Neutrophil (primary cell): ENCODE data around the gene KLHL18.
A peak's percentile ranks its signal among the peaks of the same experiment; 100 is the strongest.

Source experiments
- H3K27ac ChIP-seq: fragments of 200-600 bp; sonication (generic); 2 replicates; pipeline ENCODE4 v1.5.1; 2016; ENCODE audit warnings: mild to moderate bottlenecking, moderate library complexity
- H3K27me3 ChIP-seq: fragments of 200-600 bp; sonication (generic); 2 replicates; pipeline ENCODE4 v1.6.0; 2016; ENCODE audit warnings: mild to moderate bottlenecking
- H3K36me3 ChIP-seq: fragments of 200-600 bp; sonication (generic); 2 replicates; pipeline ENCODE4 v1.5.1; 2017
- H3K4me1 ChIP-seq, 2 experiments: fragments of 200-600 bp in 1 of 2; sonication (generic) in 1 of 2; 1 replicate in 1 of 2; 2 replicates in 1 of 2; pipeline versions ENCODE4 v1.5.1 to v1.6.1; 2013 to 2016; ENCODE audit warnings: low read depth in 1 of 2, low read length in 1 of 2, mild to moderate bottlenecking in 1 of 2, moderate library complexity in 1 of 2; ENCODE audit not compliant: control insufficient read depth in 1 of 2, insufficient read depth in 1 of 2
- H3K4me3 ChIP-seq, 2 experiments: fragments of 200-600 bp in 1 of 2; sonication (generic) in 1 of 2; 1 replicate in 1 of 2; 2 replicates in 1 of 2; pipeline ENCODE4 v1.5.1; 2013 to 2016; ENCODE audit warnings: low read depth in 1 of 2, low read length in 1 of 2, mild to moderate bottlenecking in 1 of 2, moderate library complexity in 1 of 2
- H3K9me3 ChIP-seq: fragments of 200-600 bp; sonication (generic); 2 replicates; pipeline ENCODE4 v1.5.1; 2016
- TF ChIP-seq, protein P1 (sequence below): fragments of 200-600 bp; sonication (generic); IDR thresholded peaks from 2 replicates; pipeline ENCODE4 v1.5.1; 2016; ENCODE audit warnings: antibody characterized with exemption

Gene KLHL18

DNA sequence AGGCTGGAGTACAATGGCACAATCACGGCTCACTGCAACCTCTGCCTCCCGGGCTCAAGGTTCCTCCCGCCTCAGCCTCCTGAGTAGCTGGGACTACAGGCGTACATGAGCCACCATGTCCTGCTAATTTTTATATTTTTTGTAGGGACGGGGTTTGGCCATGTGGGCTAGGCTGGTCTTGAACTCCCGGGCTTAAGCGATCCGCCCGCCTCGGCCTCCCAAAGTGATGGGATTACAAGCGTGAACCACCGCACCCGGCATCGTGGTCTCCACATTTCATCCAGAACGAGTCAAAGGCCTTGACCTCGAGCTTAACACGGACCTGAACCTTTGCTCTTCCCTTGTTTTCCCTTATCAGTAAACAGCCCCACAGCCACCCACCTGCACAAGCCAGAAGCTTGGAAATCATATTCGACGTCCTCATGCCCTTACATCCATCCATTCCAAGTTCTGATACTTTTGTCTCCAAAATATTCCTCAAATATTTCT lies 96.7 kb downstream of the KLHL18 start:
- Histone ChIP-seq H3K4me3 (peak overlapping the region; percentile 84 to 88), H3K27me3 (no peaks in the 10 kb centered on the region), H3K4me1 (peaks cover 42 to 49% of the 10 kb centered on the region in 2 experiments), H3K27ac (peak overlapping the region; percentile 93), H3K36me3 (peaks cover 5% of the 10 kb centered on the region), H3K9me3 (no peaks in the 10 kb centered on the region)
- TF ChIP-seq, protein P1, sequence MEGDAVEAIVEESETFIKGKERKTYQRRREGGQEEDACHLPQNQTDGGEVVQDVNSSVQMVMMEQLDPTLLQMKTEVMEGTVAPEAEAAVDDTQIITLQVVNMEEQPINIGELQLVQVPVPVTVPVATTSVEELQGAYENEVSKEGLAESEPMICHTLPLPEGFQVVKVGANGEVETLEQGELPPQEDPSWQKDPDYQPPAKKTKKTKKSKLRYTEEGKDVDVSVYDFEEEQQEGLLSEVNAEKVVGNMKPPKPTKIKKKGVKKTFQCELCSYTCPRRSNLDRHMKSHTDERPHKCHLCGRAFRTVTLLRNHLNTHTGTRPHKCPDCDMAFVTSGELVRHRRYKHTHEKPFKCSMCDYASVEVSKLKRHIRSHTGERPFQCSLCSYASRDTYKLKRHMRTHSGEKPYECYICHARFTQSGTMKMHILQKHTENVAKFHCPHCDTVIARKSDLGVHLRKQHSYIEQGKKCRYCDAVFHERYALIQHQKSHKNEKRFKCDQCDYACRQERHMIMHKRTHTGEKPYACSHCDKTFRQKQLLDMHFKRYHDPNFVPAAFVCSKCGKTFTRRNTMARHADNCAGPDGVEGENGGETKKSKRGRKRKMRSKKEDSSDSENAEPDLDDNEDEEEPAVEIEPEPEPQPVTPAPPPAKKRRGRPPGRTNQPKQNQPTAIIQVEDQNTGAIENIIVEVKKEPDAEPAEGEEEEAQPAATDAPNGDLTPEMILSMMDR = no peak

GRCh38 chr3:47380026-47380600 lies 97.4 kb downstream of the KLHL18 start:
- TF ChIP-seq, protein P1 = no peak

GRCh38 chr3:47380601-47381316 lies 98.0 kb downstream of the KLHL18 start, which contains the start of gene PTPN23:
PTPN23 (plus strand) TSS chr3:47381021; CDS start chr3:47381097, 76 bp downstream.
- no peaks in the 10 kb centered on the region for H3K9me3 ChIP-seq
- peak within 1 kb of the TSS; percentile 84 to 88 for H3K4me3 ChIP-seq
- H3K4me1 ChIP-seq = peaks cover 42 to 49% of the 10 kb centered on the region in 2 experiments
- H3K36me3 ChIP-seq = peaks cover 11% of the 10 kb centered on the region
- H3K27me3 ChIP-seq = no peaks in the 10 kb centered on the region
- peak within 1 kb of the TSS; percentile 93 for H3K27ac ChIP-seq
- TF ChIP-seq, protein P1 = peak; percentile 45

More at GRCh38 chr3:47380026-47380600, 97.4 kb downstream of the KLHL18 start:
- no peaks in the 10 kb centered on the region for H3K27me3 ChIP-seq
- no peaks in the 10 kb centered on the region for H3K9me3 ChIP-seq
- peak overlapping the region; percentile 84 to 88 for H3K4me3 ChIP-seq
- peak overlapping the region; percentile 93 for H3K27ac ChIP-seq
- peaks cover 7% of the 10 kb centered on the region for H3K36me3 ChIP-seq
- peaks cover 42 to 49% of the 10 kb centered on the region in 2 experiments for H3K4me1 ChIP-seq

DNA sequence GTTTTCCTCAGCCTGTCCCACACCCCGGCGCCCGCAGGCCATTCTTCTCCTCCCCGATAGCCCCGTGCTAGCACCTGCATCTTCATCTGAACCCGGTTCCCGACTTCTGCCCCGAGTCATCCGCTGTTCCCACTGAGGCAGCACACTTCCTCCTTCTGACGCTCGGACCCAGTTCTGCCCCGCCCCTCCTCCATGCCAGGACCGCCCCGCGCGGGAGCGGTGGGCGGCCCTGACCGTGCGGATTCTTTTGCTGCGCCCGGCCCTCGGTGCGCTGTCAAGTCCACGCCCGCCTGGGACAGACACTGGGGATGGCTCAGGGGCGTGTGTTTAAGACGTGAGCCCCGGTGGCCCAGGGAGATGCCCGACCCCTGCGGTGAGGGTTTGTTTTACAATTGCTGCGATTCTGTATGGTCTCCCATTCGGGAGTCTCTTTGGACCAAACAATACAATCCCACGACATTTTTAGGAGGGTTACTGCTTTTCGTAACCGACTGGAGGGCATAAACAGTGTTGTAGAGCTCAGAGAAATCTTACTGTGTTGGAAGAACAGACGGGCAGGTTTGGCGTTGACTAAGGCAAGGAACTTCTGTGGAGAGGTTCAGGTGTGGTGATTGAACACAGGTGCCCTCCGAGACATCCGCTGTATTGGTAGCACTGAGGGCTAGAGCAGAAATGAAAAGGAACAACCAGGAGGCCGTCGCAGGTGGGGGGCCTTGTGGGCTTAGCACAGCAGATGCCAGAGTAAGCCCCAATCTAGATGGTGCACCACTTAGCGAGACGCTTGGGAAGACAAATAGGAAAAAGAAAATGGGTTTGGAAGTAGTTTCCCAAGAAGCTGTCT lies 98.8 kb downstream of the KLHL18 start:
- peaks cover 40 to 47% of the 10 kb centered on the region in 2 experiments for H3K4me1 ChIP-seq
- H3K9me3 ChIP-seq = no peaks in the 10 kb centered on the region
- H3K4me3 ChIP-seq = peak overlapping the region; percentile 84 to 88
- peaks cover 11% of the 10 kb centered on the region for H3K36me3 ChIP-seq
- TF ChIP-seq, protein P1 = no peak
- H3K27ac ChIP-seq = peak overlapping the region; percentile 93
- no peaks in the 10 kb centered on the region for H3K27me3 ChIP-seq

DNA sequence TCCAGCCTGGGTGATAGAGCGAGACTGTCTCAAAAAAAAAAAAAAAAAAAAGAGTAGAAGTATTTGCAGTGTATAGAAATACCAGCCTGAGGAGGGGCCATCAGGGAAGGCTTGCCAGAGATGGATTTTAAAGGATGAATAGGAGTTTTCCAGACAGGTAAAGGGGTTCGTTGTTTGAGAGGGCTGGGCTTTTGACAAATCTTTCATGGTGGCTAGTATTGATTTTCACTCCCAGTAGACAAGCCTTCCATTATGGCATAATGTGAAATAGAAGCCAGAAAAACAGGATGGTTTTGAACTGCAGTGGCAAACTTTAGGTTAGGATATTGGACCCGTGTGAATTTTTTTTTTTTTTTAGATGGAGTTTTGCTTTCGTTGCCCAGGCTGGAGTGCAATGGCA lies 101.7 kb downstream of the KLHL18 start:
- Histone ChIP-seq H3K36me3 (peaks cover 11% of the 10 kb centered on the region), H3K27ac (no peak overlapping the region), H3K4me3 (no peak overlapping the region), H3K4me1 (peaks cover 21 to 25% of the 10 kb centered on the region in 2 experiments), H3K27me3 (no peaks in the 10 kb centered on the region), H3K9me3 (no peaks in the 10 kb centered on the region)
- TF ChIP-seq, protein P1 = no peak
